CD14-positive monocyte (primary cell): ENCODE results near the gene HES7. TPM values are rescaled to one million over a fixed set of nuclear protein-coding genes. Genes with fewer than 3 reads are reported as not detected.

Experiments
- DNase-seq, 3 donors: peaks; one replicate each; pipeline ENCODE4 v3.0.0-alpha.2; 2011 to 2022
- H2AFZ ChIP-seq: 2 replicates; pipeline ENCODE4 v1.6.0; 2012; ENCODE audit warnings: mild to moderate bottlenecking, low read depth, low read length, inconsistent platforms; ENCODE audit not compliant: insufficient read depth, poor library complexity, severe bottlenecking
- H3K27ac ChIP-seq, 2 donors: 1 replicate in 1 of 2; 2 replicates in 1 of 2; pipeline ENCODE4 v1.5.1; 2012 to 2013; ENCODE audit warnings: low read length in 2 of 2, control low read depth in 1 of 2, inconsistent platforms in 1 of 2, low read depth in 1 of 2, mild to moderate bottlenecking in 1 of 2
- H3K27me3 ChIP-seq, 2 donors: one replicate each; pipeline versions ENCODE4 v1.6.0 to v1.6.1; 2011 to 2013; ENCODE audit warnings: low read length in 2 of 2; ENCODE audit not compliant: control insufficient read depth in 2 of 2, insufficient read depth in 2 of 2
- H3K36me3 ChIP-seq, 2 donors: replicated peaks in 1 of 2; 1 replicate in 1 of 2; 2 replicates in 1 of 2; pipeline versions ENCODE4 v1.5.1 to v1.6.1; 2012 to 2013; ENCODE audit warnings: low read length in 2 of 2, control low read depth in 1 of 2, inconsistent platforms in 1 of 2, mild to moderate bottlenecking in 1 of 2; ENCODE audit not compliant: insufficient read depth in 2 of 2, control insufficient read depth in 1 of 2
- H3K4me1 ChIP-seq, 2 donors: 1 replicate in 1 of 2; 2 replicates in 1 of 2; pipeline versions ENCODE4 v1.5.1 to v1.6.1; 2012 to 2013; ENCODE audit warnings: low read length in 2 of 2, control low read depth in 1 of 2, inconsistent platforms in 1 of 2, mild to moderate bottlenecking in 1 of 2, moderate library complexity in 1 of 2; ENCODE audit not compliant: insufficient read depth in 2 of 2, control insufficient read depth in 1 of 2
- H3K4me2 ChIP-seq: replicated peaks from 2 replicates; pipeline ENCODE3; 2012; ENCODE audit warnings: low read length, moderate library complexity, mild to moderate bottlenecking; ENCODE audit not compliant: poor library complexity, severe bottlenecking; ENCODE audit errors: extremely low read depth
- H3K4me3 ChIP-seq, 3 experiments: fragments of 200-600 bp in 1 of 3; sonication (generic) in 1 of 3; replicated peaks in 1 of 3; 1 replicate in 2 of 3; 2 replicates in 1 of 3; pipeline ENCODE4 v1.5.1; 2011 to 2013; ENCODE audit warnings: low read length in 3 of 3, mild to moderate bottlenecking in 3 of 3, control low read depth in 2 of 3, low read depth in 2 of 3, inconsistent platforms in 1 of 3, moderate library complexity in 1 of 3
- H3K79me2 ChIP-seq: 2 replicates; pipeline ENCODE4 v1.6.0; 2012; ENCODE audit warnings: mild to moderate bottlenecking, control low read depth, inconsistent platforms, low read length, moderate library complexity; ENCODE audit not compliant: insufficient read depth
- H3K9ac ChIP-seq: 2 replicates; pipeline ENCODE4 v1.6.0; 2017; ENCODE audit warnings: low read length, mild to moderate bottlenecking; ENCODE audit not compliant: insufficient read depth, poor library complexity, severe bottlenecking
- H3K9me3 ChIP-seq, 2 donors: replicated peaks in 1 of 2; 1 replicate in 1 of 2; 2 replicates in 1 of 2; pipeline versions ENCODE4 v1.5.1 to v1.6.1; 2012 to 2013; ENCODE audit warnings: low read length in 2 of 2, control low read depth in 1 of 2; ENCODE audit not compliant: control insufficient read depth in 1 of 2, insufficient read depth in 1 of 2
- H4K20me1 ChIP-seq: 2 replicates; pipeline ENCODE4 v1.6.0; 2012; ENCODE audit warnings: mild to moderate bottlenecking, low read length, control low read depth, moderate library complexity; ENCODE audit not compliant: insufficient read depth
- H3K27ac Mint-ChIP-seq, 7 donors: one replicate each; pipeline ENCODE4 v1.8.0; 2020; ENCODE audit warnings: mild to moderate bottlenecking in 7 of 7, mixed read lengths in 7 of 7, moderate library complexity in 6 of 7, inconsistent platforms in 2 of 7
- H3K27me3 Mint-ChIP-seq, 3 donors: one replicate each; pipeline ENCODE4 v1.8.0; 2021 to 2022; ENCODE audit warnings: low read depth in 3 of 3, mild to moderate bottlenecking in 3 of 3, mixed read lengths in 3 of 3, moderate library complexity in 3 of 3, inconsistent platforms in 1 of 3
- H3K36me3 Mint-ChIP-seq, 2 donors: one replicate each; pipeline ENCODE4 v1.8.0; 2020; ENCODE audit warnings: mixed read lengths in 2 of 2, inconsistent platforms in 1 of 2, mild to moderate bottlenecking in 1 of 2
- H3K4me1 Mint-ChIP-seq: one replicate; pipeline ENCODE4 v1.8.0; 2020; ENCODE audit warnings: mild to moderate bottlenecking, mixed read lengths
- H3K4me3 Mint-ChIP-seq, 2 donors: one replicate each; pipeline ENCODE4 v1.8.0; 2020; ENCODE audit warnings: mild to moderate bottlenecking in 2 of 2, mixed read lengths in 2 of 2, moderate library complexity in 1 of 2
- H3K9me3 Mint-ChIP-seq, 7 donors: one replicate each; pipeline ENCODE4 v1.8.0; 2020 to 2022; ENCODE audit warnings: mixed read lengths in 7 of 7, mild to moderate bottlenecking in 6 of 7, moderate library complexity in 6 of 7, inconsistent platforms in 2 of 7
- WGBS: methylation state at CpG from one replicate; pipeline ENCODE4 v1.1.5; 2013; ENCODE audit warnings: missing lambda C conversion rate; ENCODE audit not compliant: insufficient coverage; 5-methylcytosine and 5-hydroxymethylcytosine counted together
- intact Hi-C, 2 donors: fragments of 100-400 bp; cut with micrococcal nuclease; formaldehyde crosslinking; loops; one replicate each; pipeline versions ENCODE4 v1.15.0 to v1.15.1; 2023
- polyA plus RNA-seq, 3 donors: library from polyadenylated mRNA; depleted of rRNA in 1 of 3; unstranded in 2 of 3; stranded (reverse) in 1 of 3; fragments of 300-500 nt in 2 of 3; fragments of >200 nt in 1 of 3; fragmentation: Illumina TruSeq in 2 of 3; gene quantifications; 1 replicate in 2 of 3; 2 replicates in 1 of 3; pipeline ENCODE4 v1.2.3, GENCODE V29; 2012 to 2021
- TF ChIP-seq, protein P1 (sequence below): fragments of 200-600 bp; IDR thresholded peaks from one replicate; pipeline ENCODE4 v1.8.0; 2022; ENCODE audit warnings: antibody characterized with exemption, mild to moderate bottlenecking

HES7 gene
- polyA plus RNA-seq, 3 donors, result not detected

DNA sequence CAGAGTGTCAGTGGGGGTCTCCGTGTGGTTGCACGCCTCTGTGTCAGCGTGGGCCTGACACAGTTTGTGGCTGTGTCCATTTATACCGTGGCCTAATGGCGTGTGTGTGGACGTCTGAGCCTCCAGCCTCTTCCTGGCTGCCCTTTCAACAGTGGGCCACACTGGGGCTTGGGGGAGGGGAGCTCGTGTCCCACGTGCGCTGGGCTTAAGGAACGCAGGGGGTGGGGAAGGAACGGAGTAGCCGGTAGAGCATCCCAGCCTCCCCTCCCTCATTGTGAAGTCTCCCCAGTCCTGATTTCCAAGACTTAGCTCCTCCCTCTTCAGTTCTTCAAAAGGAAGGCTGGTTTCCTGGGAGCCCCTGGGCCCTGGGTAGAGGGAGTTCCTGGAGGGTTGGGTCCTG lies 9.5 kb upstream of the HES7 start:
- no peaks in the 10 kb centered on the region for H4K20me1 ChIP-seq
- H3K27me3 ChIP-seq, result peaks cover 1 to 24% of the 10 kb centered on the region in 2 donors
- no peak overlapping the region for H3K4me2 ChIP-seq
- Mint-ChIP-seq H3K4me1 (no peaks in the 10 kb centered on the region), H3K36me3 (no peaks in the 10 kb centered on the region), H3K27me3 (peaks cover 23 to 47% (median 35%) of the 10 kb centered on the region in 3 donors), H3K27ac (no peak overlapping the region), H3K4me3 (no peak overlapping the region), H3K9me3 (no peaks in the 10 kb centered on the region)
- intact Hi-C loops, result loop anchor here in 1 of 2 donors (10.0 kb wide), 1 partner anchor 161 kb away; the partner anchor contains the start of gene SLC25A35
- no peaks in the 10 kb centered on the region for H3K79me2 ChIP-seq
- H3K9ac ChIP-seq, result no peak overlapping the region
- H3K4me3 ChIP-seq, result no peak overlapping the region
- TF ChIP-seq, protein P1, sequence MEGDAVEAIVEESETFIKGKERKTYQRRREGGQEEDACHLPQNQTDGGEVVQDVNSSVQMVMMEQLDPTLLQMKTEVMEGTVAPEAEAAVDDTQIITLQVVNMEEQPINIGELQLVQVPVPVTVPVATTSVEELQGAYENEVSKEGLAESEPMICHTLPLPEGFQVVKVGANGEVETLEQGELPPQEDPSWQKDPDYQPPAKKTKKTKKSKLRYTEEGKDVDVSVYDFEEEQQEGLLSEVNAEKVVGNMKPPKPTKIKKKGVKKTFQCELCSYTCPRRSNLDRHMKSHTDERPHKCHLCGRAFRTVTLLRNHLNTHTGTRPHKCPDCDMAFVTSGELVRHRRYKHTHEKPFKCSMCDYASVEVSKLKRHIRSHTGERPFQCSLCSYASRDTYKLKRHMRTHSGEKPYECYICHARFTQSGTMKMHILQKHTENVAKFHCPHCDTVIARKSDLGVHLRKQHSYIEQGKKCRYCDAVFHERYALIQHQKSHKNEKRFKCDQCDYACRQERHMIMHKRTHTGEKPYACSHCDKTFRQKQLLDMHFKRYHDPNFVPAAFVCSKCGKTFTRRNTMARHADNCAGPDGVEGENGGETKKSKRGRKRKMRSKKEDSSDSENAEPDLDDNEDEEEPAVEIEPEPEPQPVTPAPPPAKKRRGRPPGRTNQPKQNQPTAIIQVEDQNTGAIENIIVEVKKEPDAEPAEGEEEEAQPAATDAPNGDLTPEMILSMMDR, result no peak
- WGBS, result 89% methylated on average over 4 of the region's 12 CpGs
- H3K27ac ChIP-seq, result no peak overlapping the region
- H3K4me1 ChIP-seq, result peaks cover 10 to 12% of the 10 kb centered on the region in 2 donors
- DNase-seq, result no peak
- H2AFZ ChIP-seq, result no peak overlapping the region
- H3K36me3 ChIP-seq, result no peaks in the 10 kb centered on the region
- H3K9me3 ChIP-seq, result no peaks in the 10 kb centered on the region

DNA sequence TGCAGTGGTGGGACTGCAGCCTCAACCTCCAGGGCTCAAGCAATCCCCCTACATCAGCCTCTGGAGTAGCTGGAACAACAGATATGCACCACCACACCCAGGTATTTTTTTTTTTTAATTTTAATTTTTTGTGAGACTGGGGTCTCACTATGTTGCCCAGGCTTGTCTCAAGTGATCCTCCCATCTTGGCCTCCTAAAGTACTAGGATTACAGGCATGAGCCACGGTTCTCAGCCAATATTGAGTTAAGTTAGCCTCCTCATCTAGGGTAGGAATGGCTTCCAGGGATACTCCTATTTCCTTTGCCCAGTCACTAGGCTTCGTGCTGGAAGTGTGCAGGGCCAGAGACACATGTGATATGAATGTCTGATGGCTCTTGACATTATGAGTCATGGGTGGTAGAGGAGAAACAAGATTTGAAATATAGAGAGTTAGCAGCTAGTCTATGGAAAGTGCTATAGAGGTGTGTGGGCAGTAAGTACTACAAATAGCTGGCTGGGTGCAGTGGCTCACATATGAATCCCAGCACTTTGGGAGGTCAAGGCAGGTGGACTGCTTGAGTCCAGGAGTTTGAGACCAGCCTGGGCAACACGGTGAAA lies 8.0 kb upstream of the HES7 start:
- peak in 1 of 3 donors; percentile 3 for DNase-seq
- no peak overlapping the region for H3K4me3 ChIP-seq
- Mint-ChIP-seq H3K4me1 (peaks cover 4% of the 10 kb centered on the region), H3K27me3 (peaks cover 38 to 61% (median 49%) of the 10 kb centered on the region in 3 donors), H3K27ac (no peak overlapping the region), H3K36me3 (peaks cover 2 to 4% of the 10 kb centered on the region in 2 donors), H3K4me3 (peak overlapping the region in 1 of 2 donors; percentile 46), H3K9me3 (peaks cover 0 to 3% (median 0%) of the 10 kb centered on the region in 7 donors)
- TF ChIP-seq, protein P1, result no peak
- H3K27ac ChIP-seq, result no peak overlapping the region
- H3K27me3 ChIP-seq, result peaks cover 7 to 32% of the 10 kb centered on the region in 2 donors
- H2AFZ ChIP-seq, result no peak overlapping the region
- intact Hi-C loops, result loop anchor here in 1 of 2 donors (10.0 kb wide), 1 partner anchor 163 kb away; the partner anchor contains the start of gene SLC25A35
- no peaks in the 10 kb centered on the region for H3K79me2 ChIP-seq
- H3K36me3 ChIP-seq, result no peaks in the 10 kb centered on the region
- H3K9ac ChIP-seq, result no peak overlapping the region
- H3K9me3 ChIP-seq, result no peaks in the 10 kb centered on the region
- H4K20me1 ChIP-seq, result no peaks in the 10 kb centered on the region
- WGBS, result 78% methylated on average over 1 of the region's 3 CpGs
- no peak overlapping the region for H3K4me2 ChIP-seq
- H3K4me1 ChIP-seq, result peaks cover 4% of the 10 kb centered on the region in 2 donors
